ENCODE measurements around the gene PGLYRP2. TPM values are rescaled to one million over a fixed set of nuclear protein-coding genes. Genes with fewer than 3 reads are reported as not detected.

Gene PGLYRP2
- total and polyA plus RNA-seq, 2 of the 13 experiments (the other 11 are each of a cell fraction or from before 2014, with no cell fraction given) = 0.04 to 1.0 TPM

DNA sequence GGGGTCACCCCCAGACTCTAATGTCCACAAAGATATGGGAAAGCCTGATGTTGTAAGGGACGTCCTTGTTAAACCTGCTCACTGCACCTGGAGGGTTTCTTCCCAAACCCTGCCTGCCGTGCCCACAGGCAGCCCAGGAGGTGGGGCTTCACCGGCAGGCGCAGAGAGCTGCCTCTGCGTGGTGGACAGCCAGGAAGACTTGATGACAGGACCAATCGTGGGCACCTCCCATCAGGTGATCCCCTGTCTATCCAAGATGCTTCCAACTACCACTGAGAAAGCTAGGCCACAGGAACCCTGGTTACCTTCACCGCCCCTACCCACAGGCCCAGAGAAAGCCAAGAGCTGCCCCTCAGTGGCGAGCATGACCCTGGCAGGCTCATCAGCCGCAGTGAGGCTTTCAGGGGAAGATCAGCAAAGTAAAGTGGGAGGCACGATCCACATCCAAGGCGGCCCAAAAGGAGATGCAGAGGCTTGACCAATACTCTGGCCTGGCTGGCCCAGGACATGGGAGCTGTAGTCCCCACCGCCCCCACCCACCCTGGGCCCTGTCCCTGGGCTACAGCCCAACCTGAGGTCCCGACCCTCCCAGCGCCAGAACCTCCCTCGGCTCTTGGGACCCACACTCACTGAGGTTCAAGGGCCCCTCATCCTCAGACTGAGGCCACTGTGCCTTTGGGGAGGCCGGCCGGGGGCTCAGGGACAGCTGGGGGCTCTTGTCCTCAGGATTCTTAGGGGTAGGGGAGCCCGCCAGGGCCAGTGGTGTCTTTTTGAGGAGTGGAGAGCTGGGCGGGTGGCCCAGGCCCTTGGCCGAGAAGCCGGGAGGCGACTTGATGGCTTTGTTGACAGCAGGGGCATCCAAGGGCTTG, 50.1 kb downstream of the PGLYRP2 start (continued):
- TF ChIP-seq, protein P1, sequence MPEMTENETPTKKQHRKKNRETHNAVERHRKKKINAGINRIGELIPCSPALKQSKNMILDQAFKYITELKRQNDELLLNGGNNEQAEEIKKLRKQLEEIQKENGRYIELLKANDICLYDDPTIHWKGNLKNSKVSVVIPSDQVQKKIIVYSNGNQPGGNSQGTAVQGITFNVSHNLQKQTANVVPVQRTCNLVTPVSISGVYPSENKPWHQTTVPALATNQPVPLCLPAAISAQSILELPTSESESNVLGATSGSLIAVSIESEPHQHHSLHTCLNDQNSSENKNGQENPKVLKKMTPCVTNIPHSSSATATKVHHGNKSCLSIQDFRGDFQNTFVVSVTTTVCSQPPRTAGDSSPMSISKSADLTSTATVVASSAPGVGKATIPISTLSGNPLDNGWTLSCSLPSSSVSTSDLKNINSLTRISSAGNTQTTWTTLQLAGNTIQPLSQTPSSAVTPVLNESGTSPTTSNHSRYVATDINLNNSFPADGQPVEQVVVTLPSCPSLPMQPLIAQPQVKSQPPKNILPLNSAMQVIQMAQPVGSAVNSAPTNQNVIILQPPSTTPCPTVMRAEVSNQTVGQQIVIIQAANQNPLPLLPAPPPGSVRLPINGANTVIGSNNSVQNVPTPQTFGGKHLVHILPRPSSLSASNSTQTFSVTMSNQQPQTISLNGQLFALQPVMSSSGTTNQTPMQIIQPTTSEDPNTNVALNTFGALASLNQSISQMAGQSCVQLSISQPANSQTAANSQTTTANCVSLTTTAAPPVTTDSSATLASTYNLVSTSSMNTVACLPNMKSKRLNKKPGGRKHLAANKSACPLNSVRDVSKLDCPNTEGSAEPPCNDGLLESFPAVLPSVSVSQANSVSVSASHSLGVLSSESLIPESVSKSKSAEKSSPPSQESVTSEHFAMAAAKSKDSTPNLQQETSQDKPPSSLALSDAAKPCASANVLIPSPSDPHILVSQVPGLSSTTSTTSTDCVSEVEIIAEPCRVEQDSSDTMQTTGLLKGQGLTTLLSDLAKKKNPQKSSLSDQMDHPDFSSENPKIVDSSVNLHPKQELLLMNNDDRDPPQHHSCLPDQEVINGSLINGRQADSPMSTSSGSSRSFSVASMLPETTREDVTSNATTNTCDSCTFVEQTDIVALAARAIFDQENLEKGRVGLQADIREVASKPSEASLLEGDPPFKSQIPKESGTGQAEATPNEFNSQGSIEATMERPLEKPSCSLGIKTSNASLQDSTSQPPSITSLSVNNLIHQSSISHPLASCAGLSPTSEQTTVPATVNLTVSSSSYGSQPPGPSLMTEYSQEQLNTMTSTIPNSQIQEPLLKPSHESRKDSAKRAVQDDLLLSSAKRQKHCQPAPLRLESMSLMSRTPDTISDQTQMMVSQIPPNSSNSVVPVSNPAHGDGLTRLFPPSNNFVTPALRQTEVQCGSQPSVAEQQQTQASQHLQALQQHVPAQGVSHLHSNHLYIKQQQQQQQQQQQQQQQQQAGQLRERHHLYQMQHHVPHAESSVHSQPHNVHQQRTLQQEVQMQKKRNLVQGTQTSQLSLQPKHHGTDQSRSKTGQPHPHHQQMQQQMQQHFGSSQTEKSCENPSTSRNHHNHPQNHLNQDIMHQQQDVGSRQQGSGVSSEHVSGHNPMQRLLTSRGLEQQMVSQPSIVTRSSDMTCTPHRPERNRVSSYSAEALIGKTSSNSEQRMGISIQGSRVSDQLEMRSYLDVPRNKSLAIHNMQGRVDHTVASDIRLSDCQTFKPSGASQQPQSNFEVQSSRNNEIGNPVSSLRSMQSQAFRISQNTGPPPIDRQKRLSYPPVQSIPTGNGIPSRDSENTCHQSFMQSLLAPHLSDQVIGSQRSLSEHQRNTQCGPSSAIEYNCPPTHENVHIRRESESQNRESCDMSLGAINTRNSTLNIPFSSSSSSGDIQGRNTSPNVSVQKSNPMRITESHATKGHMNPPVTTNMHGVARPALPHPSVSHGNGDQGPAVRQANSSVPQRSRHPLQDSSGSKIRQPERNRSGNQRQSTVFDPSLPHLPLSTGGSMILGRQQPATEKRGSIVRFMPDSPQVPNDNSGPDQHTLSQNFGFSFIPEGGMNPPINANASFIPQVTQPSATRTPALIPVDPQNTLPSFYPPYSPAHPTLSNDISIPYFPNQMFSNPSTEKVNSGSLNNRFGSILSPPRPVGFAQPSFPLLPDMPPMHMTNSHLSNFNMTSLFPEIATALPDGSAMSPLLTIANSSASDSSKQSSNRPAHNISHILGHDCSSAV (CRISPR knock-in tag; IDR thresholded peaks at IDR 0.05; ENCODE audit: borderline replicate concordance) = no peak
- TF ChIP-seq, protein P2, sequence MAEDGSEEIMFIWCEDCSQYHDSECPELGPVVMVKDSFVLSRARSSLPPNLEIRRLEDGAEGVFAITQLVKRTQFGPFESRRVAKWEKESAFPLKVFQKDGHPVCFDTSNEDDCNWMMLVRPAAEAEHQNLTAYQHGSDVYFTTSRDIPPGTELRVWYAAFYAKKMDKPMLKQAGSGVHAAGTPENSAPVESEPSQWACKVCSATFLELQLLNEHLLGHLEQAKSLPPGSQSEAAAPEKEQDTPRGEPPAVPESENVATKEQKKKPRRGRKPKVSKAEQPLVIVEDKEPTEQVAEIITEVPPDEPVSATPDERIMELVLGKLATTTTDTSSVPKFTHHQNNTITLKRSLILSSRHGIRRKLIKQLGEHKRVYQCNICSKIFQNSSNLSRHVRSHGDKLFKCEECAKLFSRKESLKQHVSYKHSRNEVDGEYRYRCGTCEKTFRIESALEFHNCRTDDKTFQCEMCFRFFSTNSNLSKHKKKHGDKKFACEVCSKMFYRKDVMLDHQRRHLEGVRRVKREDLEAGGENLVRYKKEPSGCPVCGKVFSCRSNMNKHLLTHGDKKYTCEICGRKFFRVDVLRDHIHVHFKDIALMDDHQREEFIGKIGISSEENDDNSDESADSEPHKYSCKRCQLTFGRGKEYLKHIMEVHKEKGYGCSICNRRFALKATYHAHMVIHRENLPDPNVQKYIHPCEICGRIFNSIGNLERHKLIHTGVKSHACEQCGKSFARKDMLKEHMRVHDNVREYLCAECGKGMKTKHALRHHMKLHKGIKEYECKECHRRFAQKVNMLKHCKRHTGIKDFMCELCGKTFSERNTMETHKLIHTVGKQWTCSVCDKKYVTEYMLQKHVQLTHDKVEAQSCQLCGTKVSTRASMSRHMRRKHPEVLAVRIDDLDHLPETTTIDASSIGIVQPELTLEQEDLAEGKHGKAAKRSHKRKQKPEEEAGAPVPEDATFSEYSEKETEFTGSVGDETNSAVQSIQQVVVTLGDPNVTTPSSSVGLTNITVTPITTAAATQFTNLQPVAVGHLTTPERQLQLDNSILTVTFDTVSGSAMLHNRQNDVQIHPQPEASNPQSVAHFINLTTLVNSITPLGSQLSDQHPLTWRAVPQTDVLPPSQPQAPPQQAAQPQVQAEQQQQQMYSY (CRISPR knock-in tag; IDR thresholded peaks at IDR 0.05) = no peak
- no peak for TF ChIP-seq ZNF343 (CRISPR knock-in tag; IDR thresholded peaks at IDR 0.05)
- TF ChIP-seq, protein P3, sequence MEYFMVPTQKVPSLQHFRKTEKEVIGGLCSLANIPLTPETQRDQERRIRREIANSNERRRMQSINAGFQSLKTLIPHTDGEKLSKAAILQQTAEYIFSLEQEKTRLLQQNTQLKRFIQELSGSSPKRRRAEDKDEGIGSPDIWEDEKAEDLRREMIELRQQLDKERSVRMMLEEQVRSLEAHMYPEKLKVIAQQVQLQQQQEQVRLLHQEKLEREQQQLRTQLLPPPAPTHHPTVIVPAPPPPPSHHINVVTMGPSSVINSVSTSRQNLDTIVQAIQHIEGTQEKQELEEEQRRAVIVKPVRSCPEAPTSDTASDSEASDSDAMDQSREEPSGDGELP (IDR thresholded peaks at IDR 0.05; ENCODE audit: borderline replicate concordance, low read depth) = no peak
